ENCODE data around the gene MAST4. TPM values are rescaled to one million over a fixed set of nuclear protein-coding genes. Genes with fewer than 3 reads are reported as not detected.

MAST4 gene
- total RNA-seq, 1 donor from 2014 or later = 17.2 TPM

GRCh38 chr5:67154556-67155206, 558.5 kb downstream of the MAST4 start:
- Mint-ChIP-seq H3K4me3 (no peak overlapping the region), H3K9me3 (peaks cover 2% of the 10 kb centered on the region), H3K27ac (no peak overlapping the region), H3K36me3 (ENCODE audit: low read depth) (peaks cover 13% of the 10 kb centered on the region), H3K27me3 (no peaks in the 10 kb centered on the region), H3K4me1 (peaks cover 7% of the 10 kb centered on the region)
- ChIA-PET CTCF (interaction anchor here (0.7 to 6.5 kb wide), 2 partner anchors 54 to 59 kb away, joined by 3 to 100 read pairs; no protein-coding TSS in a partner anchor), POLR2A (no interaction called here)
- no peak for DNase-seq
- intact Hi-C loops (cut with micrococcal nuclease) = loop anchor here (5.0 kb wide), 3 partner anchors 152 to 342 kb away; no protein-coding TSS in a partner anchor
- TF ChIP-seq CTCF (IDR thresholded peaks at IDR 0.05) = no peak
- ATAC-seq (ENCODE audit: low read depth) = no peak

DNA sequence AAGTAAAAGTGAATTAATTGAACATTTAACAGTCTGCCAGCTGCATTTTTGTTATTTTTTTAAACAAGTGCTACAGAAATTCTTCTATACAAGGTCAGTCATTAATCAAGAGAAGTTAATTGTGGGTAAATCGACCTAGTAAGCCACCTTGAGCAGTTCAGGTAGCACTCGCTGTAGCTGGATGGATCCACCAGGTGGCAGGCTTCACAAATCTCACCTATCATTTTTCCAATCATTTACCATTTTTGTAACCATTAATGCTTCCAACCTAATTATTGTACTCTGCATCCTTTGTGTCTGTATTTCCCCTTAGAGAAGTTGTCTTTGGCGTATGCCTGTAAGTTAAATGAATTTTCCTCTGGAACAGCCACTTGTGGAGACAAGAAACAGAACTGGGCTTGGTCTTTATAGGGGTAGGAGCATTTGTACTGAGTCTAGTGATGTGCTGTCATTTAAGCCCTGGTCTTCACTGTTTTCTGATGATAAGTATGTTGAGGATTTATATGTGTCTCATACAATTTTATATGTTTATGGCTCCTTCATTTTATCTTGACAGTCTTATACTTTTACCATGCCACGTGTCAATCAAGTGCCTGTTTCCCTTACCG, 560.9 kb downstream of the MAST4 start:
- Mint-ChIP-seq H3K4me3 (no peak overlapping the region), H3K27me3 (no peaks in the 10 kb centered on the region), H3K36me3 (ENCODE audit: low read depth) (peaks cover 4% of the 10 kb centered on the region), H3K27ac (no peak overlapping the region), H3K9me3 (no peaks in the 10 kb centered on the region), H3K4me1 (peaks cover 11% of the 10 kb centered on the region)
- peak; percentile 19 for DNase-seq
- intact Hi-C loops (cut with micrococcal nuclease) = loop anchor here (1.0 to 5.0 kb wide), 5 partner anchors 9 to 1095 kb away; no protein-coding TSS in a partner anchor
- ChIA-PET CTCF (interaction anchor here (0.6 to 6.5 kb wide), 16 partner anchors 9 to 1096 kb away, joined by 3 to 100 read pairs (median 4); no protein-coding TSS in a partner anchor), POLR2A (interaction anchor here (0.9 to 3.0 kb wide), 2 partner anchors 51 to 54 kb away, joined by 3 to 21 read pairs; no protein-coding TSS in a partner anchor)
- peak; percentile 80 for TF ChIP-seq CTCF (IDR thresholded peaks at IDR 0.05)
- peak; percentile 73 for ATAC-seq (ENCODE audit: low read depth)

DNA sequence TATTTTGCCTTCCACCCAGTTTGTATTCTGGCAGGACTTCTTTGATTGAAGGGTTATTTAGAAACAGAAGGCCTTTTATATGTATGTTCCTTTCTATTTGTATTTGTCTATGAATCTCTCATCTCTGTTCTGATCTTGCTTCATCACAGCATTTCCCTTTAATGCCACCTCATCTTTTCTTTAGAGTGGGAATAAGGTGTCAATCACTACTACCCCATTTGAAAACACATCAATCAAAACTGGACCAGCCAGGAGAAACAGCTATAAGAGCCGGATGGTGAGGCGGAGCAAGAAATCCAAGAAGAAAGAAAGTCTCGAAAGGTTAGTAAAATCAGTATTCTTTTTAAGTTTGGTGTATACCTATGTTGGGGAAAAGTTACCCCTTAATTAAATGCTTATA, 564.1 kb downstream of the MAST4 start:
- ChIA-PET POLR2A (interaction anchor here (10.9 kb wide), 1 partner anchor 42 kb away, joined by 214 read pairs; the partner anchor contains the start of gene CD180), CTCF (interaction anchor here (1.2 to 6.5 kb wide), 2 partner anchors 32 to 48 kb away, joined by 3 to 100 read pairs; no protein-coding TSS in a partner anchor)
- Mint-ChIP-seq H3K4me1 (peaks cover 11% of the 10 kb centered on the region), H3K27me3 (no peaks in the 10 kb centered on the region), H3K27ac (no peak overlapping the region), H3K9me3 (no peaks in the 10 kb centered on the region), H3K36me3 (ENCODE audit: low read depth) (peaks cover 9% of the 10 kb centered on the region), H3K4me3 (no peak overlapping the region)
- intact Hi-C loops (cut with micrococcal nuclease) = no loop called here
- ATAC-seq (ENCODE audit: low read depth) = no peak
- no peak for DNase-seq
- no peak for TF ChIP-seq CTCF (IDR thresholded peaks at IDR 0.05)

- H3K4me3 Mint-ChIP-seq = no peak overlapping the region
- ChIA-PET CTCF (interaction anchor here (0.9 to 1.2 kb wide), 2 partner anchors 31 to 48 kb away, joined by 3 to 6 read pairs; no protein-coding TSS in a partner anchor), POLR2A (interaction anchor here (0.5 to 10.9 kb wide), 3 partner anchors 42 to 1836 kb away, joined by 3 to 214 read pairs (median 4); partner anchors contain the start of gene CD180)
- H3K27ac Mint-ChIP-seq = no peak overlapping the region
- ATAC-seq (ENCODE audit: low read depth) = no peak
- peaks cover 14% of the 10 kb centered on the region for H3K4me1 Mint-ChIP-seq
- no peak for TF ChIP-seq CTCF (IDR thresholded peaks at IDR 0.05)
- no peaks in the 10 kb centered on the region for H3K27me3 Mint-ChIP-seq
- H3K9me3 Mint-ChIP-seq = no peaks in the 10 kb centered on the region
- peaks cover 9% of the 10 kb centered on the region for H3K36me3 Mint-ChIP-seq (ENCODE audit: low read depth)
- DNase-seq = no peak
- intact Hi-C loops (cut with micrococcal nuclease) = no loop called here
Observed at GRCh38 chr5:67160985-67161384, 564.8 kb downstream of the MAST4 start.

DNA sequence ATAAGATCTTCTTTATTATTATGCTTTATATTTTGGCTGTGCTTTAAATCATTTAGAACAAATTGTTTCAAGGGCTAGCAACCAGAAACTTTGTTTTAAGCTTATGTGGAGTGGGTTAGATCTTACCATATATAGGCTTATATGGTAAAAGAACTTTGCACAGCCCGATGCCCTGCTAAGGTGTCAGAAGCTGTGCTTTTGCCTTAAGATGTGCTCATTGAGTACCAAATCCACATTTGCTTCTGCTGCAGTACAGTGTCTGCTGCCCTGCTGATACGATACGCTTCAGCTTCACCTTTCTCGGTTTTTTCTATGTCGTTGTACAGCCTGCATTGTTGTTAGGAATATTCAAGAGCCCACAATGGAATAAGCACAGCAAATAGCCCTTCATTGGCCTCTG, 565.6 kb downstream of the MAST4 start:
- ATAC-seq (ENCODE audit: low read depth) (no peak), DNase-seq (no peak)
- intact Hi-C loops (cut with micrococcal nuclease) = no loop called here
- Mint-ChIP-seq H3K36me3 (ENCODE audit: low read depth) (peaks cover 9% of the 10 kb centered on the region), H3K4me3 (no peak overlapping the region), H3K4me1 (peaks cover 20% of the 10 kb centered on the region), H3K27ac (no peak overlapping the region), H3K27me3 (no peaks in the 10 kb centered on the region), H3K9me3 (no peaks in the 10 kb centered on the region)
- TF ChIP-seq CTCF (IDR thresholded peaks at IDR 0.05) = no peak
- POLR2A ChIA-PET = interaction anchor here (0.5 to 10.9 kb wide), 3 partner anchors 41 to 1836 kb away, joined by 3 to 214 read pairs (median 4); partner anchors contain the start of gene CD180
- CTCF ChIA-PET = interaction anchor here (0.9 to 1.2 kb wide), 2 partner anchors 30 to 47 kb away, joined by 3 to 6 read pairs; no protein-coding TSS in a partner anchor

Measured in activated B cell treated with CpG ODN at 0.5 μM for 24 hours (primary cell).